Smooth muscle cell (in vitro differentiated cells): Measurements from ENCODE around the gene C4A. TPM values are rescaled to one million over a fixed set of nuclear protein-coding genes. Genes with fewer than 3 reads are reported as not detected.

Experiments used
- DNase-seq: peaks from one replicate; lab custom pipeline; 2025; ENCODE audit not compliant: unreplicated experiment; lab: John Stamatoyannopoulos, UW
- H2AFZ ChIP-seq: fragments of 200-600 bp; sonication (generic); 2 replicates; pipeline ENCODE4 v1.6.0; 2016; ENCODE audit warnings: antibody characterized with exemption, low read depth, mild to moderate bottlenecking
- H3F3A ChIP-seq: fragments of 200-600 bp; sonication (generic); 2 replicates; pipeline ENCODE4 v1.6.0; 2017; ENCODE audit warnings: antibody characterized with exemption, low read depth
- H3K27ac ChIP-seq: fragments of 200-600 bp; sonication (generic); 2 replicates; pipeline ENCODE4 v1.5.1; 2016; ENCODE audit warnings: low read depth, mild to moderate bottlenecking
- H3K27me3 ChIP-seq: fragments of 200-600 bp; sonication (generic); 2 replicates; pipeline ENCODE4 v1.6.1; 2016; ENCODE audit warnings: low read depth, mild to moderate bottlenecking
- H3K36me3 ChIP-seq: fragments of 200-600 bp; sonication (generic); 2 replicates; pipeline ENCODE4 v1.5.1; 2016; ENCODE audit warnings: low read depth
- H3K4me1 ChIP-seq: fragments of 200-600 bp; sonication (generic); 2 replicates; pipeline ENCODE4 v1.5.1; 2016; ENCODE audit warnings: low read depth
- H3K4me2 ChIP-seq: fragments of 200-600 bp; sonication (generic); 2 replicates; pipeline ENCODE4 v1.6.0; 2016; ENCODE audit warnings: mild to moderate bottlenecking
- H3K4me3 ChIP-seq: fragments of 200-600 bp; sonication (generic); 2 replicates; pipeline ENCODE4 v1.5.1; 2016; ENCODE audit warnings: mild to moderate bottlenecking
- H3K79me2 ChIP-seq: fragments of 200-600 bp; sonication (generic); 2 replicates; pipeline ENCODE4 v1.6.0; 2016; ENCODE audit warnings: low read depth, mild to moderate bottlenecking
- H3K9ac ChIP-seq: fragments of 200-600 bp; sonication (generic); 2 replicates; pipeline ENCODE4 v1.6.0; 2016; ENCODE audit warnings: low read depth
- H3K9me3 ChIP-seq: fragments of 200-600 bp; sonication (generic); replicated peaks from 2 replicates; pipeline ENCODE4 v1.5.1; 2016; ENCODE audit warnings: low read depth
- H4K20me1 ChIP-seq: fragments of 200-600 bp; sonication (generic); 2 replicates; pipeline ENCODE4 v1.6.0; 2016; ENCODE audit warnings: low read depth
- WGBS: methylation state at CpG from one replicate; pipeline ENCODE4 v1.1.7; 2016; ENCODE audit warnings: low lambda C conversion rate; 5-methylcytosine and 5-hydroxymethylcytosine counted together
- polyA plus RNA-seq: library from polyadenylated mRNA; unstranded; fragments of >200 nt; fragmentation: Nextera tagmentation; extraction: Ambion mirVana; gene quantifications from 2 replicates; pipeline ENCODE4 v1.2.1, GENCODE V29; 2016
- total RNA-seq: library from RNA; depleted of rRNA; stranded (reverse); fragments of >200 nt; gene quantifications from 2 replicates; pipeline ENCODE4 v1.2.3, GENCODE V29; 2014
- TF ChIP-seq, protein P1 (sequence below): fragments of 200-600 bp; sonication (generic); IDR thresholded peaks from 2 replicates; pipeline ENCODE4 v1.5.1; 2017; ENCODE audit warnings: borderline replicate concordance, mild to moderate bottlenecking, antibody characterized with exemption; ENCODE audit not compliant: insufficient read depth, poor library complexity, severe bottlenecking

Gene C4A
- total and polyA plus RNA-seq, 2 experiments from 2014 or later: 1.7 to 4.6 TPM

DNA sequence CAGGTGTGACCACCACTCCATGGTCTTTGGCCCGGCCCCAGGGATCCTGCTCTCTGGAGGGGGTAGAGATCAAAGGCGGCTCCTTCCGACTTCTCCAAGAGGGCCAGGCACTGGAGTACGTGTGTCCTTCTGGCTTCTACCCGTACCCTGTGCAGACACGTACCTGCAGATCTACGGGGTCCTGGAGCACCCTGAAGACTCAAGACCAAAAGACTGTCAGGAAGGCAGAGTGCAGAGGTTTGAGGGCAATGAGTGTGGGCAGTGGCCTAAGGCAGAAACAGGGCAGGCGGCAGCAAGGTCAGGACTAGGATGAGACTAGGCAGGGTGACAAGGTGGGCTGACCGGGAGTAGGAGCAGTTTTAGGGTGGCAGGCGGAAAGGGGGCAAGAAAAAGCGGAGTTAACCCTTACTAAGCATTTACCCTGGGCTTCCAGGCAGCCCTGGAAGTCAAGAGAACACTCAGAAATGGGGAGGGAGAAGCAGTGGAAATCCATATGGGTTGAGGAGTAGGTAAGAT is 35.4 kb upstream of the C4A start:
- Histone ChIP-seq H4K20me1 (no peaks in the 10 kb centered on the region), H2AFZ (no peak overlapping the region), H3K9me3 (no peaks in the 10 kb centered on the region), H3K4me3 (peak overlapping the region; percentile 24), H3K4me1 (no peaks in the 10 kb centered on the region), H3K27me3 (peaks cover 18% of the 10 kb centered on the region), H3K79me2 (no peaks in the 10 kb centered on the region), H3K4me2 (no peak overlapping the region), H3K36me3 (no peaks in the 10 kb centered on the region), H3K27ac (no peak overlapping the region), H3F3A (no peaks in the 10 kb centered on the region), H3K9ac (no peak overlapping the region)
- DNase-seq: no peak
- WGBS: 82% methylated on average over 11 of the region's 11 CpGs
- TF ChIP-seq, protein P1, sequence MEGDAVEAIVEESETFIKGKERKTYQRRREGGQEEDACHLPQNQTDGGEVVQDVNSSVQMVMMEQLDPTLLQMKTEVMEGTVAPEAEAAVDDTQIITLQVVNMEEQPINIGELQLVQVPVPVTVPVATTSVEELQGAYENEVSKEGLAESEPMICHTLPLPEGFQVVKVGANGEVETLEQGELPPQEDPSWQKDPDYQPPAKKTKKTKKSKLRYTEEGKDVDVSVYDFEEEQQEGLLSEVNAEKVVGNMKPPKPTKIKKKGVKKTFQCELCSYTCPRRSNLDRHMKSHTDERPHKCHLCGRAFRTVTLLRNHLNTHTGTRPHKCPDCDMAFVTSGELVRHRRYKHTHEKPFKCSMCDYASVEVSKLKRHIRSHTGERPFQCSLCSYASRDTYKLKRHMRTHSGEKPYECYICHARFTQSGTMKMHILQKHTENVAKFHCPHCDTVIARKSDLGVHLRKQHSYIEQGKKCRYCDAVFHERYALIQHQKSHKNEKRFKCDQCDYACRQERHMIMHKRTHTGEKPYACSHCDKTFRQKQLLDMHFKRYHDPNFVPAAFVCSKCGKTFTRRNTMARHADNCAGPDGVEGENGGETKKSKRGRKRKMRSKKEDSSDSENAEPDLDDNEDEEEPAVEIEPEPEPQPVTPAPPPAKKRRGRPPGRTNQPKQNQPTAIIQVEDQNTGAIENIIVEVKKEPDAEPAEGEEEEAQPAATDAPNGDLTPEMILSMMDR: no peak

DNA sequence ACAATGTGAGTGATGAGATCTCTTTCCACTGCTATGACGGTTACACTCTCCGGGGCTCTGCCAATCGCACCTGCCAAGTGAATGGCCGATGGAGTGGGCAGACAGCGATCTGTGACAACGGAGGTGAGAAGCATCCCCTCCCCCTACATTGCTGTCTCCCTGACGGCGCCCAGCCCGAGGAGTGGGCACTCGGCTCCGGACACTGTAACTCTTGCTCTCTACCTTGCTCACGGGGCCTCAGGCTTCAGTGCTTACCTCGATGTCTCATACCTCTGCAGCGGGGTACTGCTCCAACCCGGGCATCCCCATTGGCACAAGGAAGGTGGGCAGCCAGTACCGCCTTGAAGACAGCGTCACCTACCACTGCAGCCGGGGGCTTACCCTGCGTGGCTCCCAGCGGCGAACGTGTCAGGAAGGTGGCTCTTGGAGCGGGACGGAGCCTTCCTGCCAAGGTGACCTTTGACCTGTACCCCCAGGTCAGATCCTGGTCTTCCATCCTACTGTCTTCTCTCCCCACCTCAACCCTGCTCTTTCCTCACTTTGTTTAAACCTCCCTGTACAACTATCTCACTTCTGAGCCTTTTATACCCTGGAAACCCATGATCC is 34.7 kb upstream of the C4A start:
- Histone ChIP-seq H3K79me2 (no peaks in the 10 kb centered on the region), H3K4me1 (no peaks in the 10 kb centered on the region), H3K9me3 (no peaks in the 10 kb centered on the region), H3K36me3 (no peaks in the 10 kb centered on the region), H4K20me1 (no peaks in the 10 kb centered on the region), H3K4me3 (no peak overlapping the region), H3F3A (no peaks in the 10 kb centered on the region), H3K27ac (no peak overlapping the region), H2AFZ (no peak overlapping the region), H3K9ac (no peak overlapping the region), H3K27me3 (peaks cover 18% of the 10 kb centered on the region), H3K4me2 (no peak overlapping the region)
- TF ChIP-seq, protein P1: no peak
- DNase-seq: no peak
- WGBS: 86% methylated on average over 24 of the region's 24 CpGs

DNA sequence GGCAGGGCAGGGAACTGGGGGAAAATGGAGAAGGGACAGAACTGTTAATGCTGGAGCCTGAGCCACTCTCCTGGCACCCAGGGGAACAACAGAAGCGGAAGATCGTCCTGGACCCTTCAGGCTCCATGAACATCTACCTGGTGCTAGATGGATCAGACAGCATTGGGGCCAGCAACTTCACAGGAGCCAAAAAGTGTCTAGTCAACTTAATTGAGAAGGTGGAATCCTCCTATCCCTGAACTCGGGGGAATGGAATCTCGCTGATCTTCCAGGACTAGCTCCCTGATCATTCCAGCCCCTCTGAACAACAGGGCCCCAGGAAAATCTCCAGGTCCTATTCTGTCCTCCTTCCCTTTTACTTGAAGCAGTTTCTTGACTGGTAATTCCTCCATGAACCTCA is 34.0 kb upstream of the C4A start:
- H3K4me1 ChIP-seq: no peaks in the 10 kb centered on the region
- TF ChIP-seq, protein P1: no peak
- H3K9me3 ChIP-seq: no peaks in the 10 kb centered on the region
- H3K79me2 ChIP-seq: no peaks in the 10 kb centered on the region
- WGBS: 90% methylated on average over 4 of the region's 4 CpGs
- H2AFZ ChIP-seq: no peak overlapping the region
- no peak for DNase-seq
- no peak overlapping the region for H3K27ac ChIP-seq
- H3K27me3 ChIP-seq: peaks cover 18% of the 10 kb centered on the region
- no peak overlapping the region for H3K4me3 ChIP-seq
- no peaks in the 10 kb centered on the region for H3K36me3 ChIP-seq
- H3K9ac ChIP-seq: no peak overlapping the region
- H4K20me1 ChIP-seq: no peaks in the 10 kb centered on the region
- peaks cover 5% of the 10 kb centered on the region for H3F3A ChIP-seq
- H3K4me2 ChIP-seq: no peak overlapping the region

DNA sequence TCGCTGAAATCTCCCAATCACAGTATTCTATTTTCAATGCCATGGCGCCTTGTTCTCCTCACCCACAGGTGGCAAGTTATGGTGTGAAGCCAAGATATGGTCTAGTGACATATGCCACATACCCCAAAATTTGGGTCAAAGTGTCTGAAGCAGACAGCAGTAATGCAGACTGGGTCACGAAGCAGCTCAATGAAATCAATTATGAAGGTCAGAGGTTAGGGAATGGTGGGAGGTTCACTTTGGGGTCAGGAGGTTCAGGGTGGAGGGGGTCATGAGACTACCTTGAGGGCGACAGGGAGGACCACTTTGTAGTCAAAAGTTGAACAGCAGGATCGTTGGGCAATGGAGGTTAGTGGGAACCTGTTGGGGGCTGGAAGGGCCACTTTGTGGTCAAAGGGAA is 33.6 kb upstream of the C4A start:
- Histone ChIP-seq H4K20me1 (no peaks in the 10 kb centered on the region), H3K36me3 (no peaks in the 10 kb centered on the region), H3K27ac (no peak overlapping the region), H3K27me3 (peaks cover 18% of the 10 kb centered on the region), H3F3A (peaks cover 6% of the 10 kb centered on the region), H3K9ac (no peak overlapping the region), H2AFZ (no peak overlapping the region), H3K4me2 (no peak overlapping the region), H3K9me3 (no peaks in the 10 kb centered on the region), H3K4me3 (no peak overlapping the region), H3K79me2 (no peaks in the 10 kb centered on the region), H3K4me1 (no peaks in the 10 kb centered on the region)
- WGBS: 96% methylated on average over 5 of the region's 5 CpGs
- DNase-seq: no peak
- TF ChIP-seq, protein P1: no peak
